GM21717 (cell line): ENCODE results near the gene LPIN1.

Experiments used
- ATAC-seq: cut with Tn5 transposase; IDR thresholded peaks from one replicate; pipeline ENCODE4 v1.9.1; 2021; ENCODE audit warnings: mild to moderate bottlenecking, moderate library complexity; ENCODE audit not compliant: unreplicated experiment

The LPIN1 gene

GRCh38 chr2:11784280-11784679, 37.8 kb downstream of the LPIN1 start:
- no peak for ATAC-seq

- ATAC-seq, result no peak
These were observed 38.5 kb downstream of the LPIN1 start for GRCh38 chr2:11784747-11785610.

- ATAC-seq, result no peak
These were observed 39.1 kb downstream of the LPIN1 start for GRCh38 chr2:11785611-11785940.

GRCh38 chr2:11786191-11786590, 39.8 kb downstream of the LPIN1 start:
- ATAC-seq, result no peak

DNA sequence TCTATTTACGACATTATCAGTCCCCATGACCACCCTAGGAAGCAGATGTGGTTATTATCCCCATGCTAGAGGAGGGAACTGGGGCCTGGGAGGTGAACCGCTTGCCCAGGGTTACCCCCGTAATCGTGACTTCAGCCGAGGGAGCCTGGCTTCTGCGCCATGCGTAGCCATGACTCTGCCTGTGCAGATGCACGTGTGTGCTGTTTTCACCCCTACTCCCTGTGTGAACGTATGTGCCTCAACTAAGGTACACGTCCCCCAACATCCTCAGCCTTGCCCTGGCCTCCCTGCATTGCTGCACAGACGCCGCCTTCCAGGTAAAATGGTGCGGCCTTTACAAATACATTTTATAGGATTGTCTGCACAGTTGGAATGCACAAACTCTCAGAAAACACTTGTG, 40.2 kb downstream of the LPIN1 start:
- no peak for ATAC-seq

DNA sequence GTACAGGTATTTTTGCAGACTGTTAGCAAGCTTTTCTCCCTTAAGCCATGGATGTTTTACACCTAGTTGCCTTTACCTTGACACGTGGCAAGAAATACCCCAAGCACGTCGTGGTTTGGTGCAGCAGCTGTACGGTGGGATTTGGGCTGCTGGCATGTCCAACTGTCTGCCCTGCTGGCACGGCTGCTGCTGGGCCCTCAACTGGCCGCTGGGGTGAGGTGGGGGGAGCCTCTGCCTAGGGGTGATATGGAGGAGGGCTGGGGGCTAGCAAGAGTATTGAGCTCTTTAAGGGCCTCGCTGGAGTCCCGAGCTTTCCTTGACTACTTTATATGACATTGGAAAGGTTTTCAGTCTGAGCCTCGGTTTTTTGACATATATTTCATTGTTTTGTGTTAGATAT, 41.6 kb downstream of the LPIN1 start:
- no peak for ATAC-seq

DNA sequence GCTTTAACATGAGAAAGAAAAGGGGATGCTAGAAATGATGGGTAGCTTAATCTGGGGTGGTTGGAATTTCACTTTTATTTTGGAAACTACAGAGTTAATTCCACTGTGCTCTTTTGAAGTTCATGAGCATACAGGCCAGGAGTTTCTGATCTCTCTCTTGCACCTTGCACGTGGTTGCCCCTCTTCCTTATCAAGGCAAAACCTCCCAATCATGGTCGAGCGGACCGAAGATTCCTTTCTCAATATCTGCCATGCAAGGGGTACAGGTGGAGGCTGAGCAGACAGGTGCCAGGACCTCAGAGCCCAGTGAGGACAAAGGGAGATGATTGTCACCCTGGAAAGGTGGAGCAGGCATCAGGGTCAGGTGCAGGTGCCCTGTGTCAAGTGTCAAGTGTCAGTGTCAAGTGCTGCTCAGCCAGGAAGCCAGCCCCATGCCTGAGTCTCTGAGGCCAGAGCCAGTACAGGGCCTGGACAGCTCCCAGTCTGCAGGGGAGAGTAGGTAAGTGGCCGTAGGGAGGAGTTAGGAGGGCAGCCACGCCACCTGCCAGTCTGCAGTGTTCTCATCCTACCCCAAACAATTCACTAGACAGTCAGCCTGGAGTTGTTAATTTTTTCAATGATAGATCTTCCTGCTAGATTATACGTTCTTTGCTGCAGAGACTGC, 42.2 kb downstream of the LPIN1 start:
- ATAC-seq, result no peak

DNA sequence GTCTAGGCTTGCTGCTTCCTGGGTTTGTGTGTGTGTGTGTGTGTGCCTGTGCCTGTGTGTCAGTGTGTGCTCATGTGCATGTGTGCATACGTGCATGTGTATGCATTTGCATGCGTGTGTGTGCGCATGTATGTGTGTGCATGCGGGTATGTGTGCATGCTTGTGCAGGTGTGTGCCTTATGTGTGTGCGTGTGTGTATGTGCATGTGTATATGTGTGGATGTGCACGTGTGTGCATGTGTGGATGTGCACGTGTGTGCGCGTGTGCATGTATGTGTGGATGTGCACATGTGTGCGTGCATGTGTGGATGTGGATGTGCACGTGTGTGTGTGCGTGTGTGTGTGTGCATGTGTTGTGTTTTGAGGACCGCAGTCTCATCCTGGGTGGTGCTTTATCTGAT, 42.8 kb downstream of the LPIN1 start:
- ATAC-seq, result no peak

DNA sequence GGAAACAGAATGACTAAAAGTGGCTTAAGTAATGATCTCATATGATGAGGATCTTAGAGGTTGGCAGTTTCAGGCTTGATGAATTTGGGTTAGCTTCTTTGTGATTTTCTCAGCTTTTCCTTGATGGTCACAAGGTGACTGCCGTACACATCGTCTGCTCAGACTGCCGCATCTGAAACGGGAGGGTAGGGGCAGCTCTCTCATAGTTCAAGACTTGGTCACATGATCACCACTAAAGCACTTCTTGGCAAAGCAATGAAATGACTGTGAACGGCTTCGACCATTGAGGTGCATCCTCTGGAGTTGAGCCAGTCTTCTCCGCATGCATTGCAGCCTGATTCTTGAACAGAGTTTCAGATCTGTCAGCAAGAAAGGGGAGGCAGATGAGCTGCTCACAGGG, 43.8 kb downstream of the LPIN1 start:
- no peak for ATAC-seq

DNA sequence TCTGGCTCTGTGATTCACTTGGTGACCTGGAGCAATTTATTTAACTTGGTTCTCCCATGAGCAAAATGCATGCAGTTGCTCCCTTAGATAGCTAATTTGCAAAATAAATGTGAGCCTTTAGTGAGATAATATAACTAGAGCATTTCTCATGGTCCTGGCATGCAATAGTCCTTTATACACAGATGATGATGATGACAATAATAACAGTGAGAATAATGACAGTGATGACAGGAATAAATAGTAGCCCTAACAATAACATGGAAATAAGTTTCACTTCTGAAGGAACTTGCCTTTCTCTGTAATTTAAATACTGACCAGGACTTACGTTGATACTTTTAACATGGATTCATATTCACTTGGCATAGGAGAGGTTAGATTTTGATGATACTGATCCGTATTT, 49.2 kb downstream of the LPIN1 start:
- ATAC-seq, result no peak

DNA sequence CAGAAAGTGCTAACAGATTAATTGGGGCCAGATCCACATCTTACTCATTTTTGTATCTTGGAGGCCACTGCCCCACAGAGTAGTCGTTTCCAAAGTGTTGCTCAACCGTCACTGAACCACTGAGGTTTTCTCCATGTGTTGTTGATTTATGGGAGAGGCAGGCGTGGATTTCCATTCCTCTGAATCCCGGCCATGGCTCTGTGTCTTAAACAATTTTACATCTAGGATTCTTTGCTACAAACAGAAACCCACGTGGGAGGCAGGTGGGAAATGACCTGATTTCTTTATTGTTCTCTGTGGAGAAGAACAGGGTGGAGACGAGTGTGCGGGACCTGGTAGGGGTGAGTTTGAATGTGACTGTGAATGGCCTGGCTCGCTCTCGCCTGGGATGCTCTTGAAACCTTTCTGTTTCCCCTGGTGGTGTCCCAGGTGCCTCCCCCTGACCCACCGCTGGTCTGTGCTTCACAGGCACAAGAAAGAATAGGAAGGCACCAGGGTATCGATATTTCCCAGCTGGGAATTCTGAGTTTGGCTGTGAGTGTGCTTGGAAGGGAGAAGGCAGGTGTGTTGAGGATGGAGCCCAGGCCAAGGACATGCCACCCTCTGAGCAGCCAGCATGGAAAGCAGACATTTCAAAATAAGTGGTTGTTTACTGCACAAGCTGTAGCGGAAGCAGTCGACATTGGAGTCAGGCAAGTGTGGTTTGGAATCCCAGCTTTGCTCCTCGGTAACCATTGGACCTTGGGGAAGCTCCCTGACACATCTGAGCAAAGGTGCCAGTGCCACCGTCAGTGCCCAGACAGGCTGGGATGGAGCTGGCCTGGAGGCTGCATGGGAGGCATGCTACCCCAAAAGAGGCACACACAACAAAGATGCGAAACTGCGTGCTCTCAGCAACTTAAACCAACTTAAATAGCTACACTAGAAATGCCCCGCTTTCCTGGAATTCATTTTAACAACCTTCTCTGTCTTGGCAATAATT, 50.0 kb downstream of the LPIN1 start:
- no peak for ATAC-seq

- ATAC-seq, result no peak
These were observed 51.4 kb downstream of the LPIN1 start for GRCh38 chr2:11797846-11798245.

DNA sequence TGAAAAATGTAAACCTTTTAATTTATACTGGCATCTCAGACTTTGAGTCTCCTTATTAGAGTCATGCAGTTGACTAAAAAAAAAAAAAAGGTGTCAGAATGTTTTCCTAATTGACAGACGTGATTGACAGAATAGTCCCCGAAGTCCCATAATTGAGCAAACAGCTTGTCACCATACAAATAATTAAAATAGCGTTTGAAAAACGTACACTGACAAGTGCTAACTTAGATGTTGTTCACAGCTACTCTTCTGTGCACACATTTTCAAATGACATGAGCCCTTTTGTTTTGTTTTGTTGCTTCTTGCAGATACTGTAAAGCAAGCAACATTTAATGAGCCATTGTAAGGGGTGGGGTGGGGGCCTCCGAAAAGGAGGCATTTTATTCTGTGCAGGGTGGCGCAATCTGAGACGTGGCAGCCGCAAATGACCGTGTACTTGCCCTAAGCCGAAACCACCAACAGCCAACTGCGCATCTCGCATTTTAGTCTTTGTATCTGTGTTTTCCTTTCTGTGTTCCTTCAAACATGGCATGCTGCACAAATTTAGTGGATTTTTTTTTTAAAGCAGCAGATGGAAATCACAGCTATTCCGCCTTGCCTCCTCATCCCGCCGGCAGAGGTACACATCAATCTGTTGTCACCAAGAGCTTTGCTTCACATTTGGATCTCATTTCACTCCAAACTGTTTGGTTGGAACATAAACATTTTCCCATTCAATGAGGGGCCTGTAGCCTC, 52.4 kb downstream of the LPIN1 start:
- ATAC-seq, result no peak

DNA sequence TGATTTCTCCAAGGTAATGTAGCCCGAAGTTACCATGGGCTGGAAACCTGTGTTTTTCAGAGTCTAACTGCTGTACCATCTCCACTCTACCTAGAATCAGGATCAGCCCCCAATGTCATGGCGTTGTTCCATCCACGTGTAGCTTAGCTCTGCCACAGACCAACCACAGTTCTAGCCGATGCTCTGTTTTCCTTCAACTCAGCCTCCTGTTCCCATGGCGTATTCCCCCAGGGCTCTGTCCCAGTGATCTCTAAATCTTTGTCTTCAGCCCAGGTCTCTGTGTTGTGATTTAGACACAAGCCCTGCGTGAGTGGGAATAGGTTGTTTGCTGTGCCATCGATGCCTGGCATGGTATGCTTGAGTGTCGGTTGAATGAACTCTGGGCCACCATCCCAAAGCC, 53.4 kb downstream of the LPIN1 start:
- ATAC-seq, result no peak

- no peak for ATAC-seq
These were observed 56.4 kb downstream of the LPIN1 start for GRCh38 chr2:11802782-11803191.

GRCh38 chr2:11805024-11805423, 58.6 kb downstream of the LPIN1 start:
- ATAC-seq, result no peak

GRCh38 chr2:11805920-11806319, 59.5 kb downstream of the LPIN1 start:
- no peak for ATAC-seq

- ATAC-seq, result no peak
These were observed 61.0 kb downstream of the LPIN1 start for GRCh38 chr2:11807156-11808015.

- no peak for ATAC-seq
These were observed 61.6 kb downstream of the LPIN1 start for GRCh38 chr2:11808016-11808400.
